Measurements from ENCODE around the gene PIP4K2C.
A peak's percentile ranks its signal among the peaks of the same experiment; 100 is the strongest.
"Not testable (repeated sequence)": the region's sequence is repeated elsewhere in the genome, so short reads cannot be mapped to it uniquely, and the experiment has no call there.

PIP4K2C gene

DNA sequence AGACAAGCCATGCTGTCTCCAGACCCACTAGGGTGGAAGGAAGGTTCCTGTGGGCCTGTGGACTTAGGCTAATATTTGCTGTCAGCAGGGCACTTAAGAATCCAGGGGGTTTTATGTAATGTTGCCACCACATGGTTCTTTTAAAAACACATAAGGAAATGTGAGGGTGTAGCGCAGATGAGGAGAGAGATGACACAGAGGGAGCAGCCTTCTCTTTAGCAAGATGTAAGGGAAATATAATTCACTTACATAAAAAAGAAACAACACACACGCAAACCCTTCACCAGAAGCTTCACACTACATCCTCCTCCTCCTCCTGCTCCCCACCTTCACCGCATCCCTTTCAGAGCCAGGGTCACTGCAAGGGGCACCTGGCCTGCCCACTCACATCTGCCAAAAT lies 4.9 kb upstream of the PIP4K2C start:
- no peak for DNase-seq

DNA sequence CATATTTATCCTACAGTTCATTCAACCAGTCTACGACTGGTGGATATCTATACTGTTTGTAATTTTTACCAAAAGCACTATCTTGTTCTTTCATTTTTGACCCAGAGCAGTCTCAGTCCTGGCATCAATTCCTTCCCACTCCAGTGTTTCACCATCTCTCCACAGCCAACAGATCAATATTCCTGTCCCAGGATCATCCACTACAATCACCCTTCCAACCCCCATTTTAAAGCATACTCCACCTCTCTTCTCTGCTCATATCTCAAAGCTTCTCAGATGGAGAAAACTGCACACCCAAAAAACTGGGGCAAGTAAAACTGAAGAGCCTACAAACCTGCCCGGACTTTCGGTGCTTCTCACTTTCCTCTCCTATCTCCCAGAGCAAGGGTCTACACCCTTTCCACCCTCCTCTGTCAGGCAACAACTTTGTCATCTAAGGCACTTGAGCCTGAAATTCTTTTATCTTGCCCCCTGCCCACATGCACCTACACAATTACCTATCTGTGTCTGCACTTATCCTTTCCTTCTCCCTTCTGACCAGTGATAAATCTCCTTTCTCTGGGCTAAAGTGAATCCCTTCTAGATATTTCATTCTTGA lies 4.1 kb upstream of the PIP4K2C start:
- no peak for DNase-seq

DNA sequence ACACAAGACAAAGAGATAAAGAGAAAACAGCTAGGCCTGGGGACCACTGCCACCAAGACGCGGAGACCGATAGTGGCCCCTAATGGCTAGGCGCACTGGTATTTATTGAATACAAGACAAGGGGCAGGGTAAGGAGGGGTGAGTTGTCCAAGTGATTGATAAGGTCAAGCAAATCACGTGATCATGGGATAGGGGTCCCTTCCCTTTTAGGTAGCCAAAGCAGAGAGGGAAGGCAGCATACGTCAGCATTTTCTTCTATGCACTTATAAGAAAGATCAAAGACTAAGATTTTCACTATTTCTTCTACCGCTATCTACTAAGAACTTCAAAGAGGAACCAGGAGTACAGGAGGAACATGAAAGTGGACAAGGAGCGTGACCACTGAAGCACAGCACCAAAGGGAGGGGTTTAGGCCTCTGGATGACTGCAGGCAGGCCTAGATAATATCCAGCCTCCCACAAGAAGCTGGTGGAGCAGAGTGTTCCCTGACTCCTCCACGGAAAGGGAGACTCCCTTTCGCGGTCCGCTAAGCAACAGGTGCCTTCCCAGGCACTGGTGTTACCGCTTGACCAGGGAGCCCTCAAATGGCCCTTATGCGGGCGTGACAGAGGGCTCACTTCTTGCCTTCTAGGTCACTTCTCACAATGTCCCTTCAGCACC lies 1.9 kb upstream of the PIP4K2C start:
- not testable (repeated sequence) for DNase-seq

DNA sequence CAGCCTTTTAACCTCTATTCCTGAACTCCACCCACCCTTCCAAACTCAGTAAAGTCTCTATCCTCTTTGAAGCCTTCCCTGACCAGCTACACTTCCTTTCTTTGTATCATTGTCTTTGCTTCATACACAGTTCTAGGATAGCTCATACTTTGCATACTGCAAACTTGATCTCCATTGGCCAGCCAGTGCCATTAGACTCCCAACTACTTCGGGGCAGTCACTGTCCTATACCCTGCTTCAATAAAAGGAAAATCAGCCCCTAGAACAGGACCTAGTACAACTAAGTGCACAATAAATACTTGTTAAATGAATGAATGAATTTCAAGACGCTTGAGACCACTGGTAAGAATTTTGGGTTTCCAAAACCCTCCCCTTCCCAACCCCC lies 521 bp upstream of the PIP4K2C start:
- no peak for DNase-seq

DNA sequence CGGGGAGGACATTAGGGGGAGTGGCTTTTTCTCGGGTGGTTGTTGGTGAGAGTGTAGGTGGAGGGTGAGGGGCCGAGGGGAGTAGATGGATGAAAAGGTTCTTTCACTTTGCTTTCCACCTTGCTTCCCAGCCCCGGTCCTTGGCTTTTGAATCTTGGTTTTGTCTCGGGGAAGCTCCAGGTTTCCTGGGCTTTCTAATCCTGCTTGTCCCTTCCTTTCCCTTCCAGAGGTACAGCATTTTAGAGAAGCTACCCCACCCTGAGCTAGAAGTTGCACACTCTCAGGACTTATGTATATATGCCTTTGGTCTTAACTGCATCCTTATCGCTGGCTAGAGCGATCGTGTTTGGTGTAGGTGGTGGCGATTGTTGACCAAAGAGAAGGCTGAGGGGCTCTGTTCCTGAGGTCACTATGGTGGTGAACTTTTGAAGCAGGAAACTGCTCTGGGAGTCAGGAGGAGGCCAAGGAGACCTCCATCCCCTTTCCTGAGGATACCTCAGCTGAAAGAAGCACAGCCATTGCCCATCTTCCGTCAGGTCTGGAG lies 862 bp downstream of the PIP4K2C start:
- no peak for DNase-seq

DNA sequence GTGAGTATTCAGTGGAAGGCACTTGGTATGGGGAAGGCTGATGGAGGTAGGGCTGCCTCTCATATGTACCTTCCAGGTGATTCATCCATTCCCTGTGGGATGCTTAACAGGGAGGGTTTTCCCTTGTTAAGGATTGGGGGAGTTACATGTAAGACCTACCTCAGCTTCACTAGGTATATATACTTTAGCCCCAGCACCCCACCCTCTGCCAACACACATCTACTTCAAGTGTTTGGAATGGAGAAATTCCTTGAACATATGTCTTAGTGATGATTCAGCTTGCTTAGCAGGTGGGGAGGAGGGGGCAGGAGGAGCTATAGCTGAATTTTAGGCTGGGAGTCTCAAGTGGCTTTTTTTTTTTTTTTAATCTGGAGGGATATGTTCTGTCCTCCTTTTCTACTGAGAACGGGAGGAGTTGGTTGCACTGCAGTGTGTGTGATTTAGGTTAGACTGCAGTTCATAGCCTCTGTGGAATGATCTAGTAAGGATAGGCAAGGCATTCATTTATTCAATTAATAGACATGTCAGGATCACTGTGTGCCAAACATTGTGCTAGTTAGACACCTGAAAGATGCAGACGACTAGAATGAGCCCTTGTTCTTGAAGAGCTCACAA lies 1.7 kb downstream of the PIP4K2C start:
- no peak for DNase-seq

DNA sequence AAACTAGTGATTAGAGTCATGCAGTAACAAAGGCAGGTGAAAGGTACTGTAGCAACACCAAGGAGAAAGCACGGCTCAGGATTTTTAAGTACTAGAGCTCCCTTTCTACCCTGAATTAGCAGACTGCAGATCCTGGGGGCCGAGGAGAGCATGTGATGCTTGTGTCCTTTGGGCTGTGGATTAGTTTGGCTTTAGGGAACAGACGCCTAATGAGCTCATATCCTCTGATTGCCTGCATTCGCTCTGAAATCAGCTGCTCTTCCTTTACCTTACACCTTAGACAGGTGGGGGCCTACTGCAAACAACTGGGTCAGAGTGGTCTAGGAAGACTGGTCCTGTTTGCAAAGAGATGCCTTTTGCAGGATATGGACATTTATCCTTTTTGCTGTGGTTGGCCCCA lies 2.2 kb downstream of the PIP4K2C start:
- no peak for DNase-seq

DNA sequence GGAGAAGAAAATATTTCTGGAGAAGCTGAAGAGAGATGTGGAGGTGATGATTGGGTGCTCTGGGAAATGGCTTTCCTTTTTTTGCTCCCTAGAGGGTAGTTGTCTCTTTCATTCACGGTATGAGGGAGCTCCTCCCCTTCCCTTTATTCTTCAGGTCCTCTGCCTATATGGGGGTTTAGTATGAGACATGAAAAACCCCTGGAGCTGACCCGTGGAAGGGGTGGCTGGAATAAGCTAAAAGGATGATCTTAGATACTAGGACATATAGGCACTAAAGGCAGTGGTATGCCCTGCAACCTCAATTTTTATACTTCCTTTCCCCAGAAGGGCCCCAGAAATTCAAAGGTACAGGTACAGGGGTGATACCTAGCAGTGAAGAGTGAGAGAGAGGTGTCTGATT lies 9.4 kb downstream of the PIP4K2C start:
- no peak for DNase-seq

DNA sequence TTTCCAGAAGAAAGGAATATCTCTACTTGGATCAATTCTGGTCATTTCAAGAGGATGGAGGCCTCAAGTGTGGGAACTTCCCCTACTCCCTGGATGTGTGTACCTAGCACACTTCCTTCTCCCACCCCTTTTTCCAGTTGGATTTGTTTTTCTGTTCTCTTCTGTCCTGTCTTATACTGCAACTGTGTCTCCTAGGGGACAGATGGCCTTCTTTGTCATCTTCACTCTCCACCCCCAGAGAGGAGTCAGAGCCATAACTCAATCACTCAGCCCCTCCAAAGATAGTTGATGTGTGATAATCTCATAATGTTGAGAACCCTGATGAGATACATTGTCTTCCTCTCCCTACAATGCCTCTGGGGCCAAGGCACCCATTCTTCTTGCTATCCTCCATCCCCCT lies 11.6 kb downstream of the PIP4K2C start:
- no peak for DNase-seq

DNA sequence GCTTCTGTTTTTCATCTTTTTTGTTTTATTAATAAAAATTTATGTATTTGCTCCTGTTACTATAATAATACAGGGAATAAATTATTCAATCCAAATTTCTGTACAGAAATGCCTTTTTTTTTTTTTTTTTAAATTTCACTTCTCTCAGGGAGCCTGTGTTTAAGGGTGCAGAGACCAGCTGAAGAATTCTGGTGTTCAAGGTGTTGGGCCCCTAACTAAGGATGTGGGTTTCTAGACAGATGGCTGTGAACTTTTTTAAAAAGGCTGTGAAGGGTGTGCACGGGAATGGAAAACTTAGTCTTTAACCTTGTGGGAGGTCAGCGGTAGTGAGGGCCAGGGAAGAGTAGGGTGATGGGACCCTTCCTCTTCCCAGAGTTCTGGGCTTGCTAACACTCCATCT lies 12.3 kb downstream of the PIP4K2C start:
- DNase-seq: no peak

DNA sequence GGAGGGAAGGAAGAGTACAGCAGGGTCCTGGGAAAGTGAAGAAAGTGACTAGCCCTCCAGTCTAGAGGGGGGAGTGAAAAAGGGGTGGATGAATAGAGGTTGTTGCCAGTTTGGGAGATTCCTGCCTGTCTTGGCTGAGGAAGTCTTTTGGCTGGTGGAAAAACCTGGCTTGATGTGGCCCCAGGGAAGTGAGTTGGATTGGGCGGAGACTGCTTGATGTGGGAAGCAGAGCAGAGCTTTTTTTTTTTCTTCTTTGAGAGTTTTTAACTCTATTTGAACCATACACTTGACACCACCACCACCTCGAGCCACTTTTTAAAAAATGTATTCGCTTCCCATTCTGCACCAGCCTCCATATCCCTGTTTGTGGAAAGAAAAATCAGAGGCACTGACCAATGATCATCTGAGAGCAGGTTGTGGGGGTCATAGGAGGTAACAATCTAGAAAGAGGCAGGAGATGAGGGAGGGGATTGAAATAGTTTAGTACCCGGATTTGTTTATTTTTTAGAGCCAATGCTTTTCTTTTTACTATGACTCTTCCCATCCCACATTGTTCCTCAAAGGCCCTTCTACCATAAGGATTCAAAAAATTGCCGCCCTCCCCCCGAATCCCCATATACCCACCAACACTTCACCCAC lies 12.9 kb downstream of the PIP4K2C start:
- DNase-seq: peak; percentile 89

DNA sequence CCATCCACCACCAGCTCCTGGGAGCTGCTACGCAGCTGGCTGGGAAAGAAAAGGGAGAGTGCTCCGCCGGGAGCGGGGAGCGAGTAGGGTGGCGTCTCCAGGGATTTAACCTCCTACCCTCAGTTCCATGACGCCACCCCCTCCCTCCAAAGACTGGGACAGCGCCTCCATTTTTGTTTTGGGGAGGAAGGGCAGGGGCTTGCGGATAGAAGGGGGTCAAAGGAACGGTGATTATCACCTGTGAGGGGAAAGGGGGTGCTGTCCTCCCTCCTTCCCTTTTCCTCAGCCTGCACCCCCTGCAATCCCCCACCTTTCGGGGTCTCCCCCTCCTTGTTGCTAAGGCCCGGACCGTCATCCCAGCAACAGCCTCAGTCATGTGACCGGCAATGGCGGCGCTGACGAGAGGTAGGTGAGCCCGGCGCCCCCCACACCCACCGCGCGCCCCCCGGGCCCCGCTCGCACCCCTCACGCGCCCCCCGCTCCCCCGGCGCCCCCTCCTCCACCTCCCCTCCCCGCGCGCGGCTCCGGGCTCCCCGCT lies 13.5 kb downstream of the PIP4K2C start, which contains the start of gene DTX3:
DTX3 (plus strand) TSS at position 371 of the 538 bp plus-strand sequence. CDS start 1,694 bp downstream, outside the sequence.
- peak; percentile 55 for DNase-seq

DNA sequence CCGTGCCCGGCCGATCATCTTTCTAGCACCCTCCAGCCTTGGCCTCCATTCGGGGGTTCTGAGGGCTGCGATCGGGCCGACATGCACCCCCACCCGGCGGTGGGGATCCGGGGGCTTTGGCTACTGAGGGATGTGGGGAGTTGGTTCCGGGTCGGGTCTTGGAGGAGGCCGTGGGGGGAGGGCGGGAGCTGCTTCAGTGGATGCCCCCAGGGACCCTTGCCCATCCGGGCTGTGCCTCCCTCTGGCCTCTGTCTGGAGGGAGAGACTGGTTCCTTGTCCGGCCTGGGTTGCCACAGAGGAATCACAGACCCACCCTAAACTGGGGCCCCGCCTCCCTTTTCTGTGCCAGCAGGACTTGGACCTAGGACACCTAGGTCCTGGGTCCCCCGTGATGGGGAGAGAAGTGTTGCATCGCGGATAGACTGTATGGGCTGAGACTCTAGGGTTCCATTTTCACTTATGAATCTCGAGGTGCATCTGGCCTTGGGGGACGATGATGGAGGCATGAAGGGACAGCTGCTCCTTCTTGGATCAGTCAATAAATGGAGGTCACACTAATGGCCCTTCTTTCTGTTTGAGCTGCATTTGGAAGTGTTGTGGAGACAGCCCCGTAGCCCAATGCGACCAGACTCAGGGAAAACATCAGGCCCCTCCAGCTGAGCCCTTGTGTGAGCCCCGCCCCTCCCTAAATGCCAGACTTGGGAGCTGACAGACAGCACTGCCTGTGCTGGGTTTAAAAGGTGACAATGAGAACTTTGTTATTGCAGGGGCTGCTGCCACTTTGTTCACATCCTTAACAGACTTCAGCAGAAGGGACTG lies 14.2 kb downstream of the PIP4K2C start:
- DNase-seq: peak; percentile 62

DNA sequence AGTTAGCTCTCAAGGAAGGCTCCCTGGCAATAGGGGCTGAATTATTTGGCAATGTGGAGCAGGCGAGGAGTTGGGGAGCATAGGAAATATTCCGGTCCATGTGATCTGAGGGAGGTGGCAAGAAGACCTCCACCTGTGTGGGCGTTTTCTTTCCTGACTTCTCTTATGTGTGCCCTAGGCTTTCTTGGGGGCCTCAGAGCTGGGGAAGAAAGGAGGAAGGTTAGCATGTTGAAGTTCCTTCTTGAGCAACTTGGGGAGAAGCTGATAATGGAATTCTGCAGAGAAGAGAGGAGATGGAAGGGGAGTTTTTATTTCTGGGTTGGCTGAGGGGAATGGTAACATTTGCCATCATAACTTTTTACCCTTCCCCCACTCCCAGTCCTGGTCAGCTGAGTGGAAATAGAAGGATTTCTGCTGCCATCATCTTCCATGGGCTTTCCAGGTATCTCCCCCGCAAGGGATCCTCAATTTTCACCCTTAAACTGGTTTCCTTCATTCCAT lies 14.9 kb downstream of the PIP4K2C start:
- DNase-seq: no peak

DNA sequence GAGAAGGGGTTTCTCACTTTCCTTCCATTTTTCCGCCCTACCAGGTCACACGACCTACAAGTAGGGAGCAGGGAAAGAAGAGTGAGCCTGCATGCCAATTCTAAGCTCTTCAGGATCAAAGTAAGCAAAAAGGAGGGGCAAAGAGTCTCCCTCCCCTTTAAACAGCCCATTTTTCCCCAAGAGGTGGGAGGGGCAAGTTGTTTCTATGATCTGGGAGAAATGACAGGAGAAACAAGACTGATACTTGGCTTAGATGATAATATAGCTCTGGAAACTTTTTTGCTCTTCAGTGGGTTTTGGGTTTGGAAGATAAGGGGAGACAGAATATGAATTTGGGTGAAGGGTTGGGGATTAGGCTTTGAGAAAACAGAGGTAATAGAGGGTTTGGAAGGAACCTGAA lies 15.4 kb downstream of the PIP4K2C start:
- DNase-seq: no peak

DNA sequence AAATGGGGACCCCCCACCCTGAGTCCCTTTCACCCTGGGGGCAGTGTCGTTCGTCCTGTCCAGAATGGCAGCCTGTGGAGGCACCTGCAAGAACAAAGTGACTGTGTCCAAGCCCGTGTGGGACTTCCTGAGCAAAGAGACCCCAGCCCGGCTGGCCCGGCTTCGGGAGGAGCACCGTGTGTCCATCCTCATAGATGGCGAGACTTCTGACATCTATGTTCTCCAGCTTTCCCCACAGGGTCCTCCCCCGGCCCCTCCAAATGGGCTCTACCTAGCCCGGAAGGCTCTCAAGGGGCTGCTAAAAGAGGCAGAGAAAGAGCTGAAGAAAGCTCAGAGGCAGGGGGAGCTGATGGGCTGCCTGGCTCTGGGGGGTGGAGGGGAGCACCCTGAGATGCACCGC lies 15.8 kb downstream of the PIP4K2C start:
- DNase-seq: no peak

DNA sequence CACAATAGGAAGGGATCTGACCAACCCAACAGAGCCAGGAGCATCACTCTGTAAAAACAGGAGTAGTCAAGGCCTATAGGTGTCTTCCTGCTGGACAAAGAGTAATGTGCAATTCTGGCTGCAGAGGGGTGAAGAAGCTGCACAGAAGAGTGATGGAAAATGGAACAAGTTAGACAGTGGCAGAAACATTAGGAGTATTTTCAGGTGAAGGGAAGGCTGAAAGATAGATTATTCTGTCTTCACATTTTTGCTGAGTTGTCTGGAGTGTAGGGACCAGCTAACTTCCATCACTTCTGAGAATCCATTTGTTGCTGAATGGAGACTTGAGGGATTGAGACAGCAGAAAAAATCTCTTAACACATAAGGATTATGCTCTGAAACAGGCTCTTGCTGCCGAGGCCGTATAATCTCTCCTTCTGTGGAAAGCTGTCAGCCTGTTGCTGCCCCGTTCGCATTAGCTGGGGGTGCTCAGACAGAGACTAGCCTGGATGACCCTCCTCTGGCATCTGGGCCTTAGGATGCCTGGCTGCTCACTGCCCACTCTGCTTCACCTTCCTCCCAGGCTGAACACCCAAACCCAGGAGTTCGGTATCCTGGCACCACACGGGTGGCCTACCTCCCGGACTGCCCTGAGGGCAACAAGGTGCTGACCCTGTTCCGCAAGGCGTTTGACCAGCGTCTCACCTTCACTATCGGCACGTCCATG lies 17.1 kb downstream of the PIP4K2C start:
- DNase-seq: no peak

DNA sequence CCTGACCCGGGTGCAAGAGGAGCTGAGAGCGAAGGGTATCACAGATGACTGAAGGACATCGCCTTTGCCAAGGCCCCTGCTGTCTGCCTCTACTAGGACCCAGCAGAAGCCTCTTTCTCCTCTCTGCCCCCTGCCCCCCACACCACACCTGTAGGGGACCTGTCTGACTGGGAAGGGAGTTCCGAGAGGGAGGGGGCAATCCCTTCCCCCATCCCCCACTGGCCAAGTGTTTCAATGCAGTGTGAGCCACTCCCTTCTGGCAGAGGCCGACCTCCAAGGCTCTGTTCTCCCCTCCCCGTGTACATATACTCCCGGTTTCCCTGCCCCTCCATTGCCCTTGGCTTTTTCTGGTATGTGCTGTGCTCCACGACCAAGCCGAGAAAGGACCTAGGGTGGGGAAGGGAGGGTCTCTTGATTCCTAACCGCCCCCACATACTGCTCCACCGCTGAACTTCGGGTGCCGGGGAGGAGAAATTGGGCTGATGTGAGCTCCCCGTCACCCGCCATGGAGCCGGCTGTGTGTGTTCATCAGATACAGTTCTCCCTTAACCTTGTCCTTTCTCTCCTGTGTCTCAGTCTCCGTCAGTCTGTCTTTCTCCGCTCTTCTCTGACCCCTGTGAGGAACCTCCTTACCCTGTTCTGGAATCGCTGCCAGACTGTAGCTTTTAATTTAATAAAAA lies 18.2 kb downstream of the PIP4K2C start:
- no peak for DNase-seq

DNA sequence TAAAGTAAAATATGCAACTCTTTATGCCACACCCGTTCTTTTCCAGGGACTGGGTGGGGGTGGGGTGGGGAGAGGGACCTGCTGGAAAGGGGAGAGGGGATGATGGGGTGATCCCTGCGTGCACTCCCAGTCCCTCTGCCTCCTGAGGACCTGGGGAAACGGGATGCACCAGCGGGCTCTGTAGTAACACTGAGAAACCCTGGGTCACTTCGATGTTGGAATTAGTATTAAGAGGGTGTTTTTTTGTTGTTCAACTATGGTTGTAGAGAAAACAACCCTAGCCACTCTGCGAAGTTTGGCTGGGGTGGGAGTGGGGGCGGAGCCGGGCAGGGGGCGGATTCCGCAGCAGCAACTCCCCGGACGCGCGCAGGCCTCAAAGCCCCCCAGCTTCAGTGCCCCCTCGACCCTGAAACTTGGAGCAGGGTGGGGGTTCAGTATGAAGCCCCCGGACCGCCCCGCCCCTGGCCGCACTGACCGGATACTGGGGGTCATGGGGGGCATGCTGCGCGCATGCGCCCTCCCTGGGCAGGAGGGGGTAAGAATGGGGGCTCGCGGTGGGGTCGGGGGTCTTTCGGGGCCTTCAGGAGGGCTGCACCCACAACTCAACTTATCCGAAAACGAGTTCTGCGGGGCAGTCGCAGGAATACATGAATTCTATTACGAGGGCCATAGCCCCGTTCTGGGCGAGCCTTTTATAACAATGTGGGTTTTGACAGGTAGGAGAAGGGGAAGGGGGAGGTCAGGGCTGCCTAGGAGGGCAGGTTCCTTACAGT lies 19.0 kb downstream of the PIP4K2C start:
- no peak for DNase-seq

DNA sequence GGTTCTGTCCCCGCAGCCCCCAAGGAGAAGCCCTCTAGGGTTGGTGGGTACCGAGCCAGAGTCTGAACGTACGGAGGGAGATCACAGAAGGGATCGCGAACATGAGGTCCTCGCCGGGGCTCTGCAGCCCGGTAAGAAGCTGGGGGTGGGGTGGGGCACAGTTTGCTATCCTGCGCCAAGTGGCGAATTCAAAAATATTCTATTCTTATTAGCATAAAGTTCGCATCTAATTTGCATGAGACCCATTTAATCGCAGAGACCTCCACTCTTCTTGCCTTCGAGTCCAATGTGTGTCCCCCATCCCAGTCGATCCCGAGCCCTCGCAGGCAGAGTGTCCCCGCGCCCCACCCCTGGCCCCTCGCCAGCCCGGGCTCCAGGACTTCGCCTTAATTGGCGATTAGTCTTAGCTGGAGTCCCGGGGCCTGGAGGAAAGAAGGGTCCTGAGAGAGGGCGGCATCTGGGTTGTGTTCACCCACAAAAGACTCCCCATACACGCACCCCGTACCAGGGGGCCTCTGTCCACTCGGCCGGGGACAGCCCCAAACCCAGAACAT lies 19.6 kb downstream of the PIP4K2C start:
- DNase-seq: peak; percentile 77
